IMR-90 (cell line): ENCODE measurements around the gene STUM. TPM values are rescaled to one million over a fixed set of nuclear protein-coding genes. Genes with fewer than 3 reads are reported as not detected.

Experiments
- ATAC-seq: fragments of 200-7000 bp; cut with Tn5 transposase; 2 replicates; pipeline ENCODE4 v1.9.1; 2020; ENCODE audit warnings: low read depth, mild to moderate bottlenecking, moderate library complexity
- BruUV-seq: library from RNA; stranded (reverse); fragments of 400-500 nt; replicated peaks from 2 replicates; lab custom pipeline; 2021; lab: Mats Ljungman, UMichigan
- CTCF ChIA-PET: fragments of 300-600 bp; formaldehyde crosslinking; extraction: SDS; loops from one replicate; lab custom pipeline; 2021; ENCODE audit warnings: antibody characterized with exemption; lab: Yijun Ruan, JAX
- POLR2A ChIA-PET: fragments of 300-600 bp; sonication (Branson Sonifier 250); formaldehyde crosslinking; loops from one replicate; lab custom pipeline; 2022; ENCODE audit warnings: antibody characterized with exemption; ENCODE audit not compliant: unreplicated experiment; lab: Charles Lee
- DNase-seq: peaks from one replicate; pipeline ENCODE4 v3.0.0; 2013
- H2AFZ ChIP-seq: replicated peaks from 2 replicates; pipeline ENCODE3; 2013; ENCODE audit warnings: low read length, mild to moderate bottlenecking; ENCODE audit not compliant: poor library complexity
- H2AK5ac ChIP-seq: 2 replicates; pipeline ENCODE4 v1.6.1; 2013; ENCODE audit warnings: low read depth, low read length, inconsistent platforms
- H2AK9ac ChIP-seq: replicated peaks from 2 replicates; pipeline ENCODE3; 2013; ENCODE audit warnings: mild to moderate bottlenecking, low read depth, low read length, moderate library complexity; ENCODE audit not compliant: poor library complexity
- H2BK120ac ChIP-seq: 2 replicates; pipeline ENCODE4 v1.6.1; 2013; ENCODE audit warnings: low read depth, low read length, inconsistent platforms
- H2BK15ac ChIP-seq: 3 replicates; pipeline ENCODE4 v1.6.1; 2013; ENCODE audit warnings: low read depth, low read length, inconsistent platforms
- H2BK20ac ChIP-seq: 2 replicates; pipeline ENCODE4 v1.6.1; 2013; ENCODE audit warnings: low read depth, mild to moderate bottlenecking, inconsistent platforms, low read length, moderate library complexity
- H2BK5ac ChIP-seq: 2 replicates; pipeline ENCODE4 v1.6.1; 2013; ENCODE audit warnings: mild to moderate bottlenecking, low read depth, low read length, inconsistent platforms; ENCODE audit not compliant: poor library complexity, severe bottlenecking
- H3K14ac ChIP-seq: replicated peaks from 2 replicates; pipeline ENCODE4 v1.6.1; 2013; ENCODE audit warnings: low read depth, low read length, inconsistent platforms
- H3K18ac ChIP-seq: 2 replicates; pipeline ENCODE4 v1.6.1; 2013; ENCODE audit warnings: low read depth, low read length, control low read depth
- H3K23ac ChIP-seq: 2 replicates; pipeline ENCODE4 v1.6.1; 2013; ENCODE audit warnings: low read depth, low read length, inconsistent platforms
- H3K27ac ChIP-seq: 2 replicates; pipeline ENCODE4 v1.5.1; 2013; ENCODE audit warnings: mild to moderate bottlenecking, control low read depth, low read length; ENCODE audit not compliant: insufficient read depth
- H3K27me3 ChIP-seq: 2 replicates; pipeline ENCODE4 v1.6.1; 2013; ENCODE audit warnings: low read length; ENCODE audit not compliant: control insufficient read depth, insufficient read depth
- H3K36me3 ChIP-seq: 2 replicates; pipeline ENCODE4 v1.6.1; 2013; ENCODE audit warnings: low read length, mixed read lengths; ENCODE audit not compliant: control insufficient read depth, insufficient read depth
- H3K4ac ChIP-seq: 2 replicates; pipeline ENCODE4 v1.6.1; 2013; ENCODE audit warnings: low read depth, low read length, inconsistent platforms
- H3K4me1 ChIP-seq: 2 replicates; pipeline ENCODE4 v1.6.1; 2013; ENCODE audit warnings: low read length, mixed read lengths; ENCODE audit not compliant: control insufficient read depth, insufficient read depth
- H3K4me2 ChIP-seq: 2 replicates; pipeline ENCODE4 v1.6.1; 2013; ENCODE audit warnings: low read depth, mild to moderate bottlenecking, control low read depth, low read length, moderate library complexity
- H3K4me3 ChIP-seq: 2 replicates; pipeline ENCODE4 v1.5.1; 2013; ENCODE audit warnings: low read depth, mild to moderate bottlenecking, control low read depth, low read length, moderate library complexity; ENCODE audit not compliant: insufficient read depth
- H3K56ac ChIP-seq: 2 replicates; pipeline ENCODE4 v1.6.1; 2013; ENCODE audit warnings: low read length, inconsistent platforms; ENCODE audit not compliant: insufficient read depth; ENCODE audit errors: extremely low read depth
- H3K79me1 ChIP-seq, 2 experiments: 2 replicates each; pipeline ENCODE4 v1.6.1; 2013; ENCODE audit warnings: low read length in 2 of 2, inconsistent platforms in 1 of 2, low read depth in 1 of 2
- H3K9ac ChIP-seq: 2 replicates; pipeline ENCODE4 v1.6.1; 2013; ENCODE audit warnings: low read depth, low read length, control low read depth
- H3K9me1 ChIP-seq: 2 replicates; pipeline ENCODE4 v1.6.1; 2013; ENCODE audit warnings: low read length, inconsistent platforms; ENCODE audit not compliant: insufficient read depth
- H3K9me3 ChIP-seq: 2 replicates; pipeline ENCODE4 v1.6.1; 2013; ENCODE audit warnings: low read length; ENCODE audit not compliant: control insufficient read depth, insufficient read depth
- H4K20me1 ChIP-seq: 2 replicates; pipeline ENCODE4 v1.6.1; 2013; ENCODE audit warnings: low read length, inconsistent platforms; ENCODE audit not compliant: insufficient read depth
- H4K5ac ChIP-seq: 2 replicates; pipeline ENCODE4 v1.6.1; 2013; ENCODE audit warnings: mild to moderate bottlenecking, low read depth, low read length, control low read depth
- H4K8ac ChIP-seq, 2 experiments: 2 replicates each; pipeline ENCODE4 v1.6.1; 2013; ENCODE audit warnings: low read depth in 2 of 2, low read length in 2 of 2, control low read depth in 1 of 2, inconsistent platforms in 1 of 2
- H4K91ac ChIP-seq: 2 replicates; pipeline ENCODE4 v1.6.1; 2013; ENCODE audit warnings: low read depth, low read length, inconsistent platforms; ENCODE audit not compliant: insufficient read depth
- CEBPB ChIP-seq: IDR thresholded peaks from 2 replicates; pipeline ENCODE4 v1.6.1; 2012; ENCODE audit warnings: low read depth, low read length, improper control_type of control experiment
- FOS ChIP-seq: fragments of 150-350 bp; IDR thresholded peaks from 2 replicates; pipeline ENCODE4 v1.6.1; 2016; ENCODE audit warnings: low read depth, low read length
- MAZ ChIP-seq: IDR thresholded peaks from 2 replicates; pipeline ENCODE4 v1.6.1; 2012; ENCODE audit warnings: low read depth, mild to moderate bottlenecking, low read length, improper control_type of control experiment, moderate library complexity, borderline replicate concordance
- SMC3 ChIP-seq: fragments of 150-350 bp; IDR thresholded peaks from 2 replicates; pipeline ENCODE4 v1.6.1; 2016; ENCODE audit warnings: low read depth, mild to moderate bottlenecking, antibody characterized with exemption, low read length, moderate library complexity
- WGBS, 2 experiments: methylation state at CpG; one replicate each; pipeline versions ENCODE4 v1.1.5 to v1.1.7; 2013; ENCODE audit warnings: missing lambda C conversion rate in 2 of 2; ENCODE audit not compliant: insufficient read length in 1 of 2; ENCODE audit errors: extremely low coverage in 2 of 2; 5-methylcytosine and 5-hydroxymethylcytosine counted together
- dilution Hi-C: fragments of 300-500 bp; cut with HindIII; formaldehyde crosslinking; loops from one replicate; pipeline ENCODE4 v1.14.3; 2018; ENCODE audit warnings: low sequenced_read_pairs; ENCODE audit not compliant: unreplicated experiment
- in situ Hi-C: fragments of 300-500 bp; cut with MboI; formaldehyde crosslinking; loops from 3 replicates; pipeline ENCODE4 v1.14.3; 2019; ENCODE audit warnings: low sequenced_read_pairs, inconsistent platforms, mixed read lengths
- intact Hi-C: fragments of 100-400 bp; cut with micrococcal nuclease; formaldehyde crosslinking; loops from 2 replicates; pipeline ENCODE4 v1.10.0; 2022
- polyA plus RNA-seq, 3 experiments: library from polyadenylated mRNA; depleted of rRNA; stranded (reverse); fragments of >200 nt; gene quantifications; 2 replicates each; pipeline ENCODE4 v1.2.3, GENCODE V29; 2012; ENCODE audit warnings: low replicate concordance in 1 of 3
- total RNA-seq: library from RNA; depleted of rRNA; stranded (reverse); fragments of >200 nt; gene quantifications from 2 replicates; pipeline ENCODE4 v1.2.3, GENCODE V29; 2012
- TF ChIP-seq, protein P1 (sequence below): conservative IDR thresholded peaks from 2 replicates; pipeline ENCODE4 v1.5.1; 2012; ENCODE audit warnings: mild to moderate bottlenecking, low read depth, low read length, improper control_type of control experiment

The STUM gene
- total and polyA plus RNA-seq, 2 of the 4 experiments (the other 2 are of a cell fraction): not detected

GRCh38 chr1:226558036-226558650 is 9.6 kb downstream of the STUM start:
- Histone ChIP-seq H3K9me1 (no peaks in the 10 kb centered on the region), H2AK9ac (no peak overlapping the region), H4K20me1 (no peaks in the 10 kb centered on the region), H2AFZ (no peak overlapping the region), H3K27me3 (peaks cover 28% of the 10 kb centered on the region), H2AK5ac (no peak overlapping the region), H3K18ac (no peak overlapping the region), H3K4me3 (no peak overlapping the region), H3K36me3 (no peaks in the 10 kb centered on the region), H3K23ac (no peak overlapping the region), H2BK5ac (no peak overlapping the region), H2BK120ac (no peak overlapping the region), H3K79me1 (no peaks in the 10 kb centered on the region), H2BK15ac (no peak overlapping the region), H2BK20ac (no peak overlapping the region), H4K5ac (no peak overlapping the region), H3K14ac (no peak overlapping the region), H3K9me3 (no peaks in the 10 kb centered on the region), H4K8ac (no peak overlapping the region), H3K56ac (no peak overlapping the region), H3K9ac (no peak overlapping the region), H4K91ac (no peak overlapping the region), H3K4me1 (no peaks in the 10 kb centered on the region), H3K4ac (no peak overlapping the region), H3K4me2 (no peak overlapping the region), H3K27ac (no peak overlapping the region)
- no peak for ATAC-seq
- WGBS, 2 experiments: no CpG with 5 or more reads among the region's 6 CpGs
- BruUV-seq: no TSS peak
- CTCF ChIA-PET: no interaction called here
- no peak for TF ChIP-seq FOS
- TF ChIP-seq, protein P1, sequence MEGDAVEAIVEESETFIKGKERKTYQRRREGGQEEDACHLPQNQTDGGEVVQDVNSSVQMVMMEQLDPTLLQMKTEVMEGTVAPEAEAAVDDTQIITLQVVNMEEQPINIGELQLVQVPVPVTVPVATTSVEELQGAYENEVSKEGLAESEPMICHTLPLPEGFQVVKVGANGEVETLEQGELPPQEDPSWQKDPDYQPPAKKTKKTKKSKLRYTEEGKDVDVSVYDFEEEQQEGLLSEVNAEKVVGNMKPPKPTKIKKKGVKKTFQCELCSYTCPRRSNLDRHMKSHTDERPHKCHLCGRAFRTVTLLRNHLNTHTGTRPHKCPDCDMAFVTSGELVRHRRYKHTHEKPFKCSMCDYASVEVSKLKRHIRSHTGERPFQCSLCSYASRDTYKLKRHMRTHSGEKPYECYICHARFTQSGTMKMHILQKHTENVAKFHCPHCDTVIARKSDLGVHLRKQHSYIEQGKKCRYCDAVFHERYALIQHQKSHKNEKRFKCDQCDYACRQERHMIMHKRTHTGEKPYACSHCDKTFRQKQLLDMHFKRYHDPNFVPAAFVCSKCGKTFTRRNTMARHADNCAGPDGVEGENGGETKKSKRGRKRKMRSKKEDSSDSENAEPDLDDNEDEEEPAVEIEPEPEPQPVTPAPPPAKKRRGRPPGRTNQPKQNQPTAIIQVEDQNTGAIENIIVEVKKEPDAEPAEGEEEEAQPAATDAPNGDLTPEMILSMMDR: no peak
- no peak for TF ChIP-seq CEBPB
- TF ChIP-seq SMC3: no peak
- no peak for TF ChIP-seq MAZ
- DNase-seq: no peak
- in situ Hi-C loops: no loop called here
- POLR2A ChIA-PET: no interaction called here
- dilution Hi-C loops: no loop called here
- intact Hi-C loops: no loop called here
